ENCODE measurements around the gene KRT80.

Gene KRT80

DNA sequence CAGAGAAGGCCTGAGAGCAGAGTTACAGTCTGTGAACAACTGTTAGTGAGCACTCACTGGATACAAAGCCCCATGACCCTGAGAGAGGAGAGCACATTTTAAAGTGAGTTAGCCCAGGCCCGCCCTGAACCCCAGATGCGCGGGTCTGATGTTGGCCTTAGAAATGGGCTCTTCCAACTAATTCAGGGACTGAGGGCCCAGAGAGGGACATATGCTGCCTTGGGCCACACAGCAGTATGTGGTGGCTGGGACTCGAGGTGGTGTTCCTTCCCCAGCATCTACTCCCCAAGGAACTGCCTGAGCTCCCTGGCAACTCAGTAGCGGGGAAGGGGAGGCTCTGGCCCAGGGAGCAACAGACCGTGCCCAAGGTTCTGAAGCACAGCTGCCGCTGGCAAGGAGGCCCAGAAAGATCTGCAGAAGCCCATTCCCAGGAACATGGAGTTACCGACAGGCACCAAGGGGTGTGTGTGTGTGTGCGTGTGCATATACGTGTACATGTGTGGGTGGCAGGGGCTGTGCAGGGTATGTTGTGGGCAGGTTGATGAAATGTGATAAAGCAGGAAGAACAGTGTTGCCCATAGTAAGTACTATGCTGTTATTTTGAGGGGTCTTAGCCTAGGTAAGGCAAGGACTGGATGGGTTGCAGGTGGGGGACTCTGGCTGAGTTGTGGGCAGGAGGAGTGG is 40.5 kb downstream of the KRT80 start:
- DNase-seq, result no peak

GRCh38 chr12:52149651-52150241 is 42.1 kb downstream of the KRT80 start:
- no peak for DNase-seq

DNA sequence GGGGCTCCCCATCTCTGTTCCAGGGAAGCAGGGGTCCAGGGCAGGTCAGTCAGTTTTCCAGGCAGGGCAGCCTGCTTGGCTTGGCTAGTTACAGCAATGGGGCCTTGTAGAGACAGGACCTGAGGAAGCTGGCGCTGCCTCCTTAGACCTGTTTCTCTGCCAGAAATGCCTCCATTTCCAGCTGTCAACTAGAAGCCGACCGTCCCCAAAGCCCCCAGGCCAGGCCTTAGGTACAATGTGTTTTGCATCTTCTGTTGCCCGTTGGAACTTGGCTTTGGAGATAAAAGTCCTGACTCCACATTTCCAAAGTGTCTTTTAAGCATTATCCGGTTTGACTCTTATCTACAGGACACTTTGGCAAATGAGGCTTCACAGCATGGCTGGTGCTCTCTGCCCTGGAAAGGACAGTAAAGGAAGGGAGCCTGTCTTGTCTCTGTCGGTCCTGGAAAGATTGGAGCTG is 42.6 kb downstream of the KRT80 start:
- DNase-seq, result no peak

DNA sequence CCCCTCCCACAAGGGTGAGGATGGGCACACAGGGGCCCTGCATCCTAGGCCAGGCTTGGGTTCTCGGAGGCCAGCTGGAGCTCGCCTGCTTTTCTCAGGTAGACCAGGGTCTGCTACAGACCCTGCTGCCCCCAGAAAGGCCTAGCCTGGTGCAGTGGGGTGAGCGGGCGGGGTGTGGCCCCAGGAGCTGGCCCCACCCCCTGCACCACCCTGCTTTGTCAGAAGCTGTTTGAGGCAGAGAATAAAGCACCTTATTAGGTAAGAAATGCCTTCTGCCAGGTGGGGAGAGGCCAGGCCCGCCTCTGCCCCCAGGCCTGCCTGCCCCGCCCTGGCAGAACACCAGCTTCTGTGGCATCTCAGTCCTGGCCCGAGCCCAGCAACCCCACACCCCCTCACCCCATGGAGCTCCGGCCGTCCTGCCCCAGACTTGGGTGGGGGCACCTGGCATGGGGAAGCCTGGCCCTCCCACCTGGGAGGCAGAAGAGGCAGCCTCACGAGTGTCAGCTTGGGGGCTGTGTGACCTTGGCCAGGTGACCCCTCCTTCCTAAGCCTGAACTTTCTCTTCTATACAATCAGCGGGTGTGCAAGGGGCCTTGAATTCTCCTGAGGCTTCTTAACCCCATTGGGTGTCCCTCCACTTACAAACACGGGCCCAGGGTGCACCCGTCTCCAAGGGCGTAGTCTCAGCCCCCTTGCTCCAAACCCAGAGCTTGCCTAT is 43.2 kb downstream of the KRT80 start:
- DNase-seq, result no peak

GRCh38 chr12:52147964-52148463 is 43.8 kb downstream of the KRT80 start:
- no peak for DNase-seq

DNA sequence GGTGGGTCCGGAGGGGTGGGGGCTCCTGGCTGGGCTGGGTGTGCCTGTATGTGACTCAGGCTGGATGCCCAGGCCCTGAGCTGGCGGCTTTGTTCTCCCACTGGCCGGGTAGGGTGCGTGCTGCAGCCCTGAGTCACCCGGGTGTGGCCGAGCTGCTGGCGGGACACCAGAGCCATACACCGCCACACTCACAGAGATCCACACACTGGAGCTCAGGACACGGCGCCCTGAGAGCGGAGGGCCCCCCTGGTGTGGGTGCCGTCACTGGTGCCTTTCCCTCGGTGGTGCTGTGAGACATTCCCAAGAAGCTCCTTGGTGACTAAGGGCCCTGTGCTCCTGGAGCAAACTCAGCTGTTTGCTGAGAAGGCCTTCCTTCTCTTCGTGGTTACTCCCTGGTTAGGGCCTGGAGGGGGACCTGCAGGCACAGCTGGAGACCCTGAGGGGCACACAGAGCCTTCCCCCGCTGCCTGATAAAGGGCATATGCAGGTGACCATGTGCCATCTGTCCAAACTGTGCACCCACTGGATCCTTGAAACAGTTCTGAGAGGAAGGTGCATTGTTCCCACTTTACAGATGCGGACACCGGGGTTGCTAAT is 44.3 kb downstream of the KRT80 start:
- no peak for DNase-seq

DNA sequence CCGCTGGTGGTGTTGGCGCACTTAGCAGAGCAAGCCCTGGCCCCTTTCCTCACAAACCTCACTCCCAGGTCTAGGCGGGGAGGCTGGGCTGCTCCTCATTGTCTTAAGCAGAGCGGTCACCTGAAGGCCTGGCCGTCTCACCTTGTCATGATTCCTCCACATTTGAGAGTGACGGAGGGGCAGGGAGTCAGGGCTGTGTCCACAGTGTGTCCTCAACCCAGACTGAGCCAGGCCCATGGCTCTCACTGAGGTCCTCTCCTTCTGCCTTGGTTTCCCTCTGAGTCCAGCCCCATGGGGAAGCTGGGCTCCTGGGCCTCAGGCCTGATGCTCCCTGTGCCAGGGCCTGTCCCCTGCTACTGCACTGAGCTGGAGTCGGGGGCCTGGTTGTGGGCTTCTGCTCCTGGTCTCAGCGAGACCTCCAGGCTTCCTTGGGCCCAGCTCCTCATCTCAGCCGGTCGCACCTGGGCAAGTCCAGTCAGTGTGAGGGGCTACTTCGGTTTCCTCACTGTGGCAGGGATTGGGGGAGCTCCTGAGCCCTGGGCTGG is 44.9 kb downstream of the KRT80 start:
- no peak for DNase-seq

- no peak for DNase-seq
These were observed 45.6 kb downstream of the KRT80 start for GRCh38 chr12:52146089-52146821.

GRCh38 chr12:52145228-52146088 is 46.4 kb downstream of the KRT80 start:
- no peak for DNase-seq

- no peak for DNase-seq
These were observed 47.1 kb downstream of the KRT80 start for GRCh38 chr12:52144512-52145227.

- no peak for DNase-seq
These were observed 49.4 kb downstream of the KRT80 start for GRCh38 chr12:52142431-52142830.

- DNase-seq, result no peak
These were observed 49.9 kb downstream of the KRT80 start for GRCh38 chr12:52141875-52142274.

GRCh38 chr12:52141306-52141705 is 50.5 kb downstream of the KRT80 start:
- DNase-seq, result no peak

GRCh38 chr12:52139579-52140062 is 52.2 kb downstream of the KRT80 start:
- no peak for DNase-seq

GRCh38 chr12:52139147-52139546 is 52.7 kb downstream of the KRT80 start:
- DNase-seq, result no peak

- DNase-seq, result no peak
These were observed 54.1 kb downstream of the KRT80 start for GRCh38 chr12:52137746-52138145.

GRCh38 chr12:52132754-52133161 is 59.1 kb downstream of the KRT80 start:
- DNase-seq, result no peak

- DNase-seq, result peak; percentile 55
These were observed 61.1 kb downstream of the KRT80 start for GRCh38 chr12:52130711-52131110.

GRCh38 chr12:52127683-52128450 is 63.9 kb downstream of the KRT80 start:
- no peak for DNase-seq
